NCI-H2227 treated with DMSO at 0.1 percent for 48 hours (cell line): ENCODE results near the gene VENTX.

Experiments used
- DNase-seq: peaks from one replicate; lab custom pipeline; 2025; lab: John Stamatoyannopoulos, UW

VENTX gene

DNA sequence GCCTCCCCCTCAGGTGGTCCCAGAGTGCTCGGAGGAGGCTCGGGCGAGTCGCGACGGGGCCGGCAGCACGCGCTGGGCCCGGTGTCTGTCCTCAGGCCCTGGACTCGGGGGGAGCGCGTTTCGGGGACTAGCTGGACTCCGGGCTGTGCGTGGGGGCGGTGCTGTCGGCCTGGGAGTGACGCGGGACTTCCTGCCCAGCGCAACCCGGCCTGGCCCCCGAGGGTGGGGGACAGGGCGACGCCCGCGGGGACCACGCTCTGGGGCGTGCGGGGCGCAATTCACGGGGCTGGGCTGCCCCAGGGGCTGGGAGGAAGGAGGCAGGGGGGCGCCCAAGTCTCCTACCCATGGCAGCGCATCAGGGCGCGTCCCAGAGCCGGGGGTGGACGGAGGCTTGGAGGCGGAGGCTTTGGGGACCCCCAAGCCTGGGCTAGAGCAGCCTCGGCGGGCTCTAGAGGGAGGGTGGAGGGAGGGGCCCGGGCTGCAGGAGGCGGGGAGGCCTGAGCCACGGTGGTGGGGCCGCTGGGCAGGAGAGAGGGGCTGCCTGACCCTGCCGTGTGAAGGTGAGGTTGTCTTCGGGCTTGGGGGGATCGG, 2.3 kb upstream of the VENTX start:
- DNase-seq: no peak

DNA sequence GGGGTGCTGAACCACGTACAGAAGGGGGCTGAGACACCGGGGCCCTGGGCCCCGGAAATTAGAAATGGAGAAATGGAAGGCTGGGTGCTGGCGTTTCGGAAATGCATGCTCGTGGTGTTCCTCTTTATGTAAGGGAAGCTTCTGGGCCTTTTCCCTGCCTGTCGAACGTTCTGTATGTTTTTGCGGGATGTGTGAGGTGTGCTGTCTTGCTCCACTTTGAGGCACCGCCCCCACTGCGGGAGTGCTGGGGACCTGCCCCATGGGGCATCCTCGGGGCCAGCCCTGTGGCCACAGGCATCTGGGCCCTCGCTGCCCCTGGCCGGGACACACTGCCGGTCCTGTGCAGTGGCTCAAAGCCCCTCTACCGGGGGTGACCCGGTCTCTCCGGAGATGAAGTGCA, 1.7 kb upstream of the VENTX start:
- DNase-seq: no peak

DNA sequence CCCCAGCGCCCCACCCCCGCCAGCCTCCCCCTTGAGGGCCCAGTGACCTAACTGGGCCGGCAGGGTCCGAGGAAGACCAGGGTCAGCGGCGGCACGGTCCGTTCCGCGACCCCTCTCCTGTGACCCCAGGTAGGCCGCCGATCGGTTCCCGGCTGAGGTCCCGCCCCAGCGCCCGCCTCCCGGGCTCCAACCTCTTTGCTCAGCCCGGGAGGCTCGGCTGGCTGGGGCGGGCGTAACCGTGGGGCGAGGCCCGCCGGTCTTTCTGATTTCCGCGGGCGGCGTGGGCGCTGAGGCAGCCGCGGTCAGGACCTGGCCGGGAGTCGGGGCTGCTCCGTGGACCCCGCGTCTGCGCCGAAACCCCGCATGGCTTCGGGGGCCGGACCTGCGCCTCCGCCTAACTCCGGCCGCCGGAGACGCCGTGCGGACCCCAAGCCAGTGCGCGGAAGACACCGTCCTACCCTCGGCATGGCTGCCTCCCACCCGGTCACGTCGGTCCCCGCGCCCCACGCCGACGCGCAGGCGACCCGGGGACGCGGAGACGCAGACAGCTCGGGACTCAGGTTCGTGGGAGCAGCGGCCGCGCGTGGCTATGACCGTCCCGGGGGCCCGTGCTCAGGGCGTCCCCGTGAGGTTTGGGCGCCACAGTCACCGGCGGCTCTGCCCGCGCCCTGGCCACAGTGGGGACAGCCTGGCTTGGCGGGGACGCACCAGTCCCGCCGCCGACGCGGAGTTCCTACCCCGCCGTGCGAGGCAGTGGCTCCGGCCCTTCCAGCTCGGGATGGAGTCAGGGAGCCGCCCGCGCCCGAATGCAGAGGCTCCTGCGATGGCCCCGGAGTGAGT, 1.0 kb upstream of the VENTX start:
- no peak for DNase-seq

DNA sequence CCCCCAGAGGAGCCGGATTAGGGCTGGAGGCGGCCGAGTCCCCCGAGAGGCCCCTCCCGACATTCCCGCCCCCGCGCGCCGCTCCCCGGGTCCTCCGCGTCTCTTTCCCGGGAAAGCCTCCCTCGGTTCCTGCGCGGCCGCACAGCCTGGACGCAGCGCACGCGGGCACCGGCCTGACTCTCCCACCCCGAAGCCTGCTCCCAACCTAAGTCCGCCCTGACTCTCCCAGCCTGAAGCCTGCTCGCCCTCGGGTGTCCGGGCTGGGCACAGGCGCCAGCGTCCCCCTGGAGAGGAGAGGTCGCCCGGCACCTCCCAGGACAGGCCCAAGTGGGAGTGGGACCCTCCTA, 441 bp upstream of the VENTX start:
- DNase-seq: no peak

DNA sequence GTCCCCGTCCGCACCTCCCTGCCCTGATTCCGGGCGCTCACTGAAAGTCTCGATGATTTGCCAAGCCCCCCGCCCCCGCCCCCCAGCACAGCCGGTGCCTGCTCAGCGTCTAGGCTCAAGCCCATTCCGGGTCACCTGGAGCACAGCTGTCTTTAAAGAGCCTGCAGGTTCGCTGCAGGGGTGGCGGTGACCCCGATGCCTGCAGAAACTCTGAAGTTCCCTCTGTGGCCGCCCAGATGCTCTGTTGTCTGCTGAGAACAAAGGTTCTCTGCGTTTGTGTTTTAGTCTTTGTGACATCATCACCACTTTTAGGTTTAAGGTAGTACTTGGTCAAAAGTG, 780 bp downstream of the VENTX start:
- no peak for DNase-seq

DNA sequence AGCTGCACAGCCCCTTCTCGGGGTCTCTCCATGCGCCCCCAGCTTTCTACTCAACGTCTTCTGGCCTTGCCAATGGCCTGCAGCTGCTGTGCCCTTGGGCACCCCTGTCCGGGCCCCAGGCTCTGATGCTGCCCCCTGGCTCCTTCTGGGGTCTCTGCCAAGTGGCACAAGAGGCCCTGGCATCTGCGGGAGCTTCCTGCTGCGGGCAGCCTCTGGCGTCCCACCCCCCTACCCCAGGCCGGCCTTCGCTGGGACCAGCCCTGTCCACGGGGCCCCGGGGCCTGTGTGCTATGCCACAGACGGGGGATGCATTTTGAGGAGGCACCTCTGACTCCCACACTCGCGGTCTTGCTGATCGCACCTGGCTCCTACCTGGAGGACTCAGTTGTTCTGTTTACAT, 2.3 kb downstream of the VENTX start:
- no peak for DNase-seq

DNA sequence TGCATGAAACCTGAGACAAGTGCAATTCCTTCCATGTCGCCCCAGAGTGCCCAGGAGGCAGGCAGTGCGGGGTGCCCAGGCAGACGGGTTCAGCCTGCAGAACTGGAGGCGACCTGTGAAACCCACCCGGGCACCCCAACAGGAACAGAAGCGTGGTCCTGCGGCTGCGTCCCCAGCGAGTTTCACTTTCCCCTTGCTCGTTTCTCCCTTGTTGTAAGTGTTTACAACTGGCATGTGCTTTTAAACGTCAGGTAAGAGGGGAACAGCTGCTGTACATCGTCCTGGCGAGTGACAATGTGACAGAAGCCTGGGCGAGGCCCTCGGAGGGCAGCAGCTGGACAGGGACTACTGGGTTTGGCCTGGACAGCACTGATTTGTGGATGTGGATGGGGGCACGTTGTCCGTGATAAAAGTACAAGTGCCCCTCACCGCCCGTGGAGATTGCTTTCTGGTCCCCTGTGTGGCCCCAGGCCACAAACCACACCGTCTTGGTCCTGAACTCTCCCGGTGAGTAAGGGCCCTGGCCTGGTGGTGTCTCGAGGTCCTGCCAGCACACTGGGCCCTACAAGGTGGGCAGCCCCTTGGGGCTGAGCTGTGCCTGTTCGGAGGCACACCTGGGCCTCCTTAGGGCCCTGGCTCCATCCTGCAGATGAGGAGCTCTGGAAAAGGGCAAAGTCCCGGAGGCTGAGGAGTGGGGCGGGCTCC, 4.0 kb downstream of the VENTX start:
- DNase-seq: no peak

DNA sequence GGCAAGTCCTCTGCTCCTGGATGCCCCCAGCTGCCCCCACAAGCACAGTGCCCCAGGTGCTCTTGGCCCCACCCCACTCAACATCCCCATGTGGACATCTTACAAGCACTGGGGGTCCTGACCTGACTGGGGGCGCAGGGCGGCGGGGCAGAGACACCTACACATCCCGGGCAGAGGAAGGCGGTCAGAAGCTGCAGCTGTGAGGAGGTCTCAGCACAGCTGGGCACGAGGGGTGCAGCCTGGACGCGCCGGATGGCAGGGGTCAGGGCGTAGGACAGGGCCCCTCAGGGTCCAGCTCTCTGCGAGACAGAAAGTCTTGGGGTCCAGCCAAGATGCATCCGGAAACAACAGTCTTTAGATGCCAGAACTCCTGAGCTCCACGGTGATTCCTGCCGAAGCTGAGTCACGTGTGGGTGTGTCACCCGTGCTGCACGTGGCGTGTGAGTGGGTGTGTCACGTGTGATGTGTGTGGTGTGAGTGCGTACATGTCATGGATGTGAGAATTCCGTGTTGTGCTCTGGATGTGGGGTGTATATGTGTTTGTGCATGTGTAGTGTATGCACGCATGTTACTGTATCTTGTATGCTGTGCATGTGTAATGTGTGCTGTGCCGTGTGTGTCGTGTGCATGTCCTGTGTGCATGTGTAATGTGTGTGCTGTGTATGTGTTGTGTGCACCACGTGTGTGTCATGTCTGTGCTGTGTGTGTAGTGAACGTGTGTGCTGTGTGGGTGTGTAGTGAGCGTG, 5.1 kb downstream of the VENTX start:
- DNase-seq: no peak

DNA sequence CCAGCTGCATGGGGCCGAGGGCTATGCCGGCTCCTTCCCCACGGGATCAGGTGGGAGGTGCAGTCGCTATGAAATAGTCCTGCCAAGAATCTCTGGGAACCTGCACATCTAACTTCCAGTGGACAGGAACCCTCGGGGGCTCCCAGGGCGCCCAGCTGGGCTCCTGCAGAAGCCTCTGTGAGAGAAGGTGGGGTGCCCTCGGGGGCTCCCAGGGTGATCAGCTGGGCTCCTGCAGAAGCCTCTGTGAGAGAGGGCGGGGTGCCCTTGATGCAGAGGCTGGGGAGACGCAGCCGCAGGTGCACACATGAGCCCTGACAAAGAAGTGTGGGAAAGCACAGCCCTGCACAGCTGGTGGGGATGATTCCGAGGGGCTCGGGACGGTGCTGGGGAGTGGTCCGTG, 5.9 kb downstream of the VENTX start:
- DNase-seq: no peak

DNA sequence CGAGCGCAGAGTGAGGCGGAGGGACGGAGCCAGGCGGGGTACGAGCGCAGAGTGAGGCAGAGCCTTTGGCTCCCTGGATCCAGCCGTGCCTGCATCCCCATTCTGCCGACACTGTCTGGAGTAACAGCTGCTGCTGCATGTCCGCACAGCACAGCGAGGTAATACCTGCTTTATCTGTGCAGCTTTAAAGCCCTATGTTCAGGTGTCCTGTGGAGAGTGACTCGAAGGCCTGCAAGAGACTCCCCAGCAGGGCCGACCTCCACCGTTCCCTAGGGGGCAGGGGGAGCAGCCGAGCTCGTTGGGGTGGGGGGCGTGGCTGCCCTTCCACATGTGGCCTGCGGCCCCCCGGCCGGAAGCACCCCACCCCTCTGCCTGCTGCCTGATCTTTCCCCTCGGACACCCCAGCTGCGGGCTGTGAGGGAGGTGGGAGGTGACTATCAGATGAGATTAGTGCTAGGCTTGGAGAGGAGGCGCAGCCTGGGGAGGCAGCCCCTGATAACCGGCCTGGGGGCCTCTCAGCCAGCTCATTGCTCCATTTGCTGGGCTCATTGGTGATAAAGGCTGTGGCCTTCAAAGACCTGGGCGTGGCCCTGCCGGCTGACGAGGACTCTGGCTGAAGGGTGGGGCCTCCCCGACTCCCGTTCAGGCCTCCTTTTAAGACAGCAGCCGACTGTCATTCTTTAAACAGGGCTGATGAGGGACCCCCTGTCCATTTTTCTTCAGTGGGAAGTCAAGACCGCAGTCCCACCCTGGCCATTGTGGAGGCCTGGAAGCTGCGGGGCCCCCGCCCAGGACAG, 8.0 kb downstream of the VENTX start:
- no peak for DNase-seq

DNA sequence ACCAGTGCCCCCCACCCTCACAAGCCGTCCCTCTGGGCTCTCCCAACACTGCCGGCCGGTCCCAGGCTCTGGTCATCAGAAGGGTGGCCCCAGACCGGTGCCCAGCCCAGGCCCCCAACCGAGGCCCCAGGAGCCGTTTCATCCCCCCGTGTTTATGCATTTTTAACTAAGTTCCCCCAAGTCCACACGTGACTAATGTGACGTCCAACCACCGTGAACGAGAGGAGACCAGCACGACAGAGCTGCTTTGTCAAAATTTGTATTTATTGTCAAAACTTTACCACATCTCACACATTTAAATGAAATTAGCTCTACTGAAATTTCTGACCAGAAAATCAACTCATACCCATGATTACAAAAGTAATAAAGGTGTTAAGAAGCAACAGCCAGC, 8.6 kb downstream of the VENTX start:
- no peak for DNase-seq

DNA sequence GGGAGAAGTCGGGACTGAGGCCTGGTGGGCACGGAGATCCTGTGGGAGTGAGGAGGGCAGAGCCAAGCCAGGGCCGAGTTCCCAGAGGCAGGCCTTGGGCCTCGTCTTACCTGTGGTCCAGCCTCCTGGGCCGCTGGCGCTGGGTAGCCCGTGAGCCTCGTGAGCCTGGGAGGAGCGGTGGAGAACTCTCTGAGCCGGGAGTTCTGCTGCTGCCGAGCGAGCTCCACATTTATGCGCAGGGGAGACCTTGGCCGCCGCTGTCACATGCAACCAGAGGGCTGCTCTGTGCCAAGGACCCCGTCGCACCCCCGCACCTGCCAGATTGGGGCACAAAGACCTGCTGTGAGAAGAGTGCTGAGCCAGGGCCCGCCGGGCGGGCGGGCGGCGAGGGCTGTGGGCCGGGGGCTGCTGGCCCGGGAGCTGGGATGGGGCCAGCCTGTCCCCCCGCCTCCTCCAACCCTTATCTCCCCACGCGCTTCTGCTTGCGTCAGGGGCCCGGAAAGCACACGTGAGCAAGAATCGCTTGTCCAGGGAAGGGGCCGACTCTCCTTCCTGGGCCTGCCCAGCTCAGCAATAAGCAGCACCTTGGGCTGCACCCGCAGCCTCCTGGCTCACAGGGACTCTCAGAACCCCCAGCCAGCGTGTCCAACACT, 10.2 kb downstream of the VENTX start:
- no peak for DNase-seq

DNA sequence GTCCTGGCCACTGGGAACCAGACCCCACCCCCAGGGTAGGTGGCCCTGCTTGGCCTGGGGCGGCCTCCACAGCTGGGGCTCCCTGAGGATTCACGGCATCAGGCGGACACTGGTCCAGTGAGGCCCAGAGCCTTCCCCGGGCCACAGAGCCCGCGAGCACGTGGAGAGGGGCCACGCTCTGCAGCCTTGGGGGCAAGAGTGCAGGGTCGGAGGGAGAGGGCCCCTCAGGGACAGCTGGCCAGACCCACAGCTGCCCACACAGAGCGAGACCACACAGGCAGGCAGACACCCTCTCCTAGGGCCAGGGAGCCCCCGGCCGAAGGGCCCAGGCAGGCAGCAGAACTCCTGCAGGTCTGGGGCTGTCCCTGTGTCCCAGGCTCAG, 10.7 kb downstream of the VENTX start:
- DNase-seq: no peak

DNA sequence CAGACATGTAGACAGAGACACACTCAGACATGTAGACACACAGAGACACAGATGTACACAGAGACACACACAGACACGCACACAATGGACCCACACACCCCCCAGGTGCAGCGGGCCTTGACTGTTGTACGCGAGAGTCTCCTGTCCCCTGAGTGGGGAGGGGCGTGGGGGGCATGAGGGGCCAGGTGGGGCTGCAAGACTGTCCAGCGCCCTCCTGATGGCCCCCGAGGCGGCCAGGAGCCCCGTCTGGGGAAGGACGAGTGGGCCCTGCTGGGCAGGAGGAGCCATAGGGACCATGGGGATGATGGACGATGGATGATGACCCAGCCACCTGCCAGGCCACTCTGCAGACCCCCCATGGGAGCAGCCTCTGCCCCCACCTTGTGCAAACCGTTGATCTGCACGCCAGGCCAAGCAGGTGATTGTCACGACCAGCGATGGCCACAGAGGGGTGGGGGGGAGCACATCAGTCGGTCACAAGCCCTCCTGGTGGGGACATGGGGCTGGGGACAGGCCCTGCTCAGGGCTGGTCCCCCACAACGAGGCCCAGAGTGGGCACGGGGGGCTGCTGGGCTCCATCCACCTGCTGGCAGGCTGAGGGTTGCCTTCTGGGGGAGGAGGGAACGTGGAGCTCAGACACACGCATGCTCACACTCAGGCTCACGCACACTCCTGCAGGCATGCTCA, 11.6 kb downstream of the VENTX start:
- DNase-seq: no peak

DNA sequence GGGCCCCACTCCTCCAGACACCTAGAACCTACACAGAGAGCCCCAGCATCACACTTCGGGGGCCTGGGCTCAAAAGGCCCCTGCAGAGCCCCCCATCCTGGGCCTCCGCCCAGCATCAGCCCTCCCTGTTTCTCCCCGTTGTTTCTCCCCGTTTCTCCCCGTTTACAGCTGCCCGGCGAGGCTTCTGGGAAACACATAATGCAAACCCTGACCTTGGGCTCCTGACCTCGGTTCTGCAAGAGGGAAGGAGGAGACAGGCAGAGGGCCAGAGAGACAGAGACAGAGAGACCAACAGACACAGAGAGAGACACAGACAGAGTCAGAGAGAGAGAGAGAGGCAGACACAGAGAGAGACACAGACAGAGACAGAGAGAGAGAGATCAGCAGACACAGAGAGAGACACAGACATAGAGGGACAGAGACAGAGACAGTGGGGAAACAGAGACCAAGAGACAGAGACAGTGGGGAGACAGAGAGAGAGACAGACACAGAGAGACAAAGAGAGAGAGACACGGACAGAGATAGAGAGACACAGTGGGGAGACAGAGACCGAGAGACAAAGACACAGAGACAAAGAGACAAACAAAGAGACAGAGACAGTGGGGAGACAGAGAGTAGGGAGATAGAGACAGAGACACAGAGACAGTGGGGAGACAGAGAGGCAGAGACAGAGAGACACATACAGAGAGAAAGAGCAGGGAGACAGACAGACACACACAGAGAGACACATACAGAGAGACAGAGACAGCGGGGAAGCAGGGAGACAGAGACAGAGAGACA, 12.5 kb downstream of the VENTX start:
- no peak for DNase-seq

DNA sequence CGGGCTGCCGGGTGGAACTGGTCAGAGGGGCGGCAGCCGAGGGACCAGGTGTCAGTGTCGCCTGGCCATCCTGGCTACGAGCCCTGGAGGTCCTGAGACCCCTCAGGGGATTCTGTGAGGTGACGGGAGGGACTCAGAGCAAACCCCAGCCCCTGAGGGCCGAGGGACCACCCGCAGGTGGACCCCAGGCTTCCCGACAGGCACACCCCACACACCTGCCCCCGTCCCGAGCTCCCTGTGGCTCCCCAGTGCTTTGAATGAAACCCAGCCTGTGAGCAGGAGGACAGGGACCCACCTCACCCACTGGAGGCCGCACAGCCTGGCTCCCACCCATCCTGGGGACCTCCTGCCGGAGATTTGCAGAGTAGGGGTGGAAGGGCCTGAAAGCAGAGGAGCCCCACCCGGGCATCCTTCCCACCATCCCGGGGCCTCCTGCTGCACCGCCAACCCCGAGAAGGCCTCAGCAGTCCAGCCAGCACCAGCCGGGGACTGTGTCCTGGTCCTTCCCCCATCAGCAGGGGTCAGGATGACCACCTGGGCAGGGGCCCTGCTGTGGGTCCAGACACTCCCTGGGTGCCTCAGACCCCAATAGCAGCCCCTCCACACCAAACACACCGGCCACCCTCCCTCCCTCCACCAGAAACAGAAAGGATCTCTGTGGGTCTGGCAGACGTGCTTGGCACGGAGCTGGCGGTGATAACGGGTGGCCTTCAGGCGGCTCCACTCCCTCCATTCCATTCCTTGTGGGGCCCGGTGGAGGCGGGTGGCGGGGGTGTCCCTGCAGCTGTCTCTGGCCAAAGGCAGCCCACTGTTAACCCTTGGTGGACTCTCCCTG, 13.9 kb downstream of the VENTX start:
- DNase-seq: no peak

DNA sequence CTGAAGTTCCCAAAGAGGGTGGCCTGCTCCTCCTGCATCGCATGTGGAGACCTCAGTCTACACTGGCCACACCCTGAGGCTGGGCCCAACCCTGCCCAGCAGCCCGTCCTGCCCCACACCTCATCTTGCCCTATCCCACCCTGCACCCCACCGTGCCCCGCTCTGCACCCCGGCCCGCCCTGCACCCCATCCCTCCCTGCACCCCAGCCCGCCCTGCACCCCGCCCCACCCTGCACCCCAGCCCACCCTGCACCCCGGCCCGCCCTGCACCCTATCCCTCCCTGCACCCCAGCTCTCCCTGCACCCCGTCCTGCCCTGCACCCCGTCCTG, 14.5 kb downstream of the VENTX start:
- DNase-seq: no peak

DNA sequence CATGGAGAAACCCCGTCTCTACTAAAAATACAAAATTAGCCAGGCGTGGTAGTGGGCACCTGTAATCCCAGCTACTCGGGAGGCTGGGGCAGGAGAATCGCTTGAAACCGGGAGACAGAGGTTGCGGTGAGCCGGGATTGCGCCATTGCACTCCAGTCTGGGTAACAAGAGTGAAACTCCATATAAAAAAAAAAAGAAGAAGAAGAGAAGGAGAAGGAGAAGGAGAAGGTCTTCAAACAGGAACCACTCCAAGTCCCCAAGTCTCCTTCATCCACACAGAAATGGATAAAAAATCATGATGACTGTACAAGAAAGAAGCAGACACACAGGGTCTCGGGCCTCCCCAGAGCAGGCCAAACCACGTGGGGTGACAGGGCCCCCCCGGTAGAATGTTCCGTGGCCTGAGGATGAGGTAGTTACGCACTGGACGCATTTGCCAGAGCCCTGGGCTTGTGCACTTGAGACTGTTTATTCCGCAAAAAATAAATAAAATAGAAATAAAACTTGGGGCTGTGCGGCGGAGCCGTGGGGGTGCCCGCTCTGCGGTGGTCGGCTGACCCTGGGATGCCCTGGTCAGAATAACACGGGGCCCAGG, 15.8 kb downstream of the VENTX start:
- no peak for DNase-seq
